Stimulated activated CD8-positive, alpha-beta memory T cell treated with anti-CD3 and anti-CD28 coated beads, Interleukin-4, amount 100 ng/mL, for 24 hours (primary cell): ENCODE measurements around the gene IPO11.
"Not testable (repeated sequence)": the region's sequence is repeated elsewhere in the genome, so short reads cannot be mapped to it uniquely, and the experiment has no call there.

Source experiments
- DNase-seq: peaks from one replicate; pipeline ENCODE4 v3.0.0-alpha.2; 2020; ENCODE audit warnings: low read depth

IPO11 gene

DNA sequence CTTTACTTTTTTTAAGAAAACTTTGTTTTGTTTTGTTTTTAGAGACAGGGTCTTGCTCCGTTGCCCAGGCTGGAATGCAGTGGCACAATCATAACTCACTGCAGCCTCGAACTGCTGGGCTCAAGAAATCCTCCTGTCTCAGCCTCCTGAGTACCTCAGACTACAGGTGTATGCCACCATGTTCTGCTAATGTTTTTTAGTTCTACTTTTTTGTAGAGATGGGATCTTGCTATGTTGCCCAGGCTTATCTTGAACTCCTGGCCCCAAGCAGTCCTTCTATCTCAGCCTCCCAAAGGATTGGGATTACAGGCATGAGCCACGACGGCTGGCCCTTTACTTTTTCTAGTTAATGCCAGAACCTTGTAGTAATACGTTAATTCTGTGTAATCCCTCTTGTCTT lies 36.0 kb downstream of the IPO11 start:
- no peak for DNase-seq

DNA sequence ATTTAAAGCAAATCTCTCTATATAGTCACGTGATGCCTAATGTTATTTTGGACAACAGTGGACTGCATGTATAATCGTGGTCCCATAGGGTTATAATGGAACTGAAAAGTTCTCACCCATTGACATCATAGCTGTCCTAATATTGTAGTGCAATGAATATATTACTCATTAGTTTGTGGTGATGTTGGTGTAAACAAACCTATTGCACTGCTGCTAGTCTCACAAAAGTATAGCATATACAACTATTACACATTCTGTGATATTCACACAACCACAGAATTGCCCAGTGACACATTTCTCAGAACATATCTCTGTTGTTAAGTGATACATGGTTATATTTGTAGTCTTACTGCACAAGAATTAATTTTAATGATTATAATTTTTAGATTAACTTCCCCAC lies 37.7 kb downstream of the IPO11 start:
- no peak for DNase-seq

DNA sequence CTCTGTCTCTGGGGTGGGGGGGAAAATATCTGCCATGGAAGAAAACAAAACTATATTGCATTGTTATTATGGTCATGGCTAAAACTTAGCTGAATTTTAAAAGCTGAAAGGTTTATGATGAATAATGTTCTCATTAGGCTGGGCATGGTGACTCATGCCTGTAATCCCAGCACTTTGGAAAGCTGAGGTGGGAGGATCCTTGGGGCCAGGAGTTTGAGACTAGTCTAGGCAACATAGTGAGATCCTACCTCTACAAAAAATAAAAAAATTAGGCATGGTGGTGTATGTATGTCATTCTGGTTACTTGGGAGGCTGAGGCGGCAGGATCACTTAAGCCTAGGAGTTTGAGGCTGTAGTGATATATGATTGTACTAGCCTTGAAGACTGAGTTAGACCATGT lies 44.5 kb downstream of the IPO11 start:
- no peak for DNase-seq

DNA sequence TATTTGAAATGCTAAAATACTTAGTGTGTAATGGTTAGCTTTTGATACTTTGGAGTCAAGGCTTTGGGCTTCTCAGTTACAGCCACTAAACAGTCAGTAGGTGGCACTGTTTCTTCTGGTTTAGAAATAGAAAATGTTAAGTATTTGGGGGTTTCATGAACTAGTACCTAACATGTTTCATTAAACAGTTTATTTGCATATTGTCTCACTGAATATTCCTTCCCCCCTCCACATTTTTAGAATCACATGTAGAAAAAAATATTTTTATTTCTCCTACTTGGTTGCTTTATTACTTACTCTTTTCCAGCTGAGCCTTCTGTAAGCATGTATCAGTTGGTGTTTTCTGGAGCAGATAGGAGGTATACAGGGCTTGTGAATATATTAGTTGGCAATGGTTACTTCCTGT lies 48.0 kb downstream of the IPO11 start:
- no peak for DNase-seq

DNA sequence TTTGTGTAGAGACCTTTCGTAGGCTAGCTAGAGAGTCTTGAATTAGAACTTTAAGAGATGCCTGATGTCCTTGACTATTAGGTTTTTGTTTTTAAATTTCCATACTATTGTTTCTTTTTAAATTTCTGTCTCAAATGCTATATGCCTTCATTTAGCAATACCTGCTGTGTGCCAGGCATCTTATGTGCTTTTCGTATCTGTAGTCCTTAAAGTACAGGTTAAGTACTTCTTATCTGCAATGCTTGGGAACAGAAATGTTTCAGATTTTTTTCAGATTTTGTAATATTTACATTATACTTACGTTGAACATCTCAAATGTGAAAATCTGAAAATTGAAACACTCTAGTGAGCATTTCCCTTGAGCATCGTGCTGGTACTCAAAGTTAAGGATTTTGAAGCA lies 49.0 kb downstream of the IPO11 start:
- no peak for DNase-seq

DNA sequence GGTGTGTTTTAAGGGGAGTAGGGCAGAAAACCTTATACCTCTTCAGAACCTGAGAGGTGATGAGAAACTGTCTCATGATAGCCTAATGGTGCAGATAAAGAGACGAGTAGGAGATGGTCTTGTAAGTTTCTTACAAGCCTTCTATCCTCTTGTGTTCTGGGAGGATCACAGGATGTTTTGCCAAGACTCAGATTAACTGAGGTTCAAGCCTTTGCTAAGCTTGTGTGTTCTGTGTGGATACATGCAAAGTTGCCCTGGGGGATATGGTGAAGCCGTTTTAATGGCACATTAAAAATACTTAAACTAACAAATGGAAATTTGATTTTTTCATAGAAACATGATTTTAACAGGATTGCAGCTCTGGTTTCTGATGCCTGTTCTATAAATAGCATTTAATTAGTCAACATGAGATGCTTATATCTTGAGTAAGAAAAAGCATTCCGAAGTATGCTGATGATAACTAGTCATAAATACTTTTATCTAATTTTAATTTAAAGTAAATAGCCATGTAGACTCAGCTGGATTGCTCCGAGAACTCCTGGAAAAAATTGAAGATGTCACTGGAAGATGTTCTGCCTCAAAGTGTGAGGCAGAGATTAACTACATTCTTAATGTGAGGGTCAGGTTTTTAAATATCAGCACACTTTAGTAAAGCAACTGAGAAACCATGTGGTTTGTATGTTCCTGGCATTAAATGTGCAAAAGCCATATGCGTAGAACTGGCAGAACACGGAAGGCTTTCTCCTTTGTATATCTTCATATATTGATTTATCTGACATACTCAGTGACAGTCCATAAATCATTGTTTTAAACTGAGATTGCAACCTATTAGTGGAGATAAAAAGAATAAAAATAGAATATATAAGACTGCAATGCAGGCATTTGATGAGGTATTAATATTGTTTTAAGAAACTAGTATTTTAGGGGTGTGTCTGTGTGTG lies 53.7 kb downstream of the IPO11 start:
- no peak for DNase-seq

DNA sequence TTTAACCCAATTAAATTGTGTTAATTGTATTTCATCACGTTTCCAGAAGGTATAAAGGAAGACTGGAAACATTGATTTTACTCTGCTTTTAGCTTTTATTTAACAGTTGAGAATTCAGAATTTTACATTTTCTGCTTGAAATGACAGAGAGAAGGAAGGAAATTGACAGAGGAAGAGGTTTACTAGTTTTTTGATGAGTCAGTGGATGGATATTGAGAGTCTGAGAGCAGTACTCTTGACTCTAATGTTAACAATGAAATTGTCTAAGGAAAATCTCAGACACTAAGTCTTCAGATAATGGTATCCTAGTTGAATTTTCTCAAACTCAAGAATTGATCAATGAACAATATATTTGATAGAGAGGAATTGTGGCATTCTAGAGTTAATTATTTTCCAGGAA lies 60.6 kb downstream of the IPO11 start:
- no peak for DNase-seq

DNA sequence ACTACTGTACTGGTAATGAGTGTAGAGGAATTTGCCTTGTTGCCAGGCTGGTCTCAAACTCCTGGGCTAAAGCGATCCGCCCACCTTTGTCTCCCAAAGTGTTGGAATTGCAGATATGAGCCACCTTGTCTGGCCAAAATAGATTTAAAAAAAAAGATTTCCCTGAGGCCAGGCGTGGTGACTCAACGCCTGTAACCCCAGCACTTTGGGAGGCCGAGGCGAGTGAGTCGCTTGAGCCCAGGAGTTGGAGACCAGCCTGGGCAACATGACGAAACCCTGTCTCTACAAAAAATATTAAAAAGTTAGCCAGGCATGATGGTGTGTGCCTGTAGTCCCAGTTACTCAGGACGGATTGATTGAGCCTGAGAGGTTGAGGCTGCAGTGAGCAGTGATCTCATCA lies 62.5 kb downstream of the IPO11 start:
- no peak for DNase-seq

DNA sequence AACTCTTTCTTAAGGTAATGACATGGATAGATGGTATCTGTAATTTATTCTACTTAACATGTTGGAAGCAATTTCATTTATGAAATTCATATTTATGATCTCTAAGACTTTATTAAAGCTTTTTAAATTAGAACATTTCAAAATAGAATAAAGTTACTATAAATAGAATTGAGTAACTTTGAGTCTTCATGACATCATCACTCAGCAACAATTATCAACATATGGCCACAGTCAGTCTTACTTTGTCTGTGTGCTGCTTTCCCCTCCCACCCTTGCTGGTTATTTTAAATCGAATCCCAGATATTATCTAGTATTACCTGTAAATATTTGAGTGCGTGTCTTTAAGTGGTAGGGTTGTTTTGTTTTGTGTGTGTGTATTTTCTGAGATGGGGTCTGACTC lies 65.2 kb downstream of the IPO11 start:
- DNase-seq = no peak

DNA sequence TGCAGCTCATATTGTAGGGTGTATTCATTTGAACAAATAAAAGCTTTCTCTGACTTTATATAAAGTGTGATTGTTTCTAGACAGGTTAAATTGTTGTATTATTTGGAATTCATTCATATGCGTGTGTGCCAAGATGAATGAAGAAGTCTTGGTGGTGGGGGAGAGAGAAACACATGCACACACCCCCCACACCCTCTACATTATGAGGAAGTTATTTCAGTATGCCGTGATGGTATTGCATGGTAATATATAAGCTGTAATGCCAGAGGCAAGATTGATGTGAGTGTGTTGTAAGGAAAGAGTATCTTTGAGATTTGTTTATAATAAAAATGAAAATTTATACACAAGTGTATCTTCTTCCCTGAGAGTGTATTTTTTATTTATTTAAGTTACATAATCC lies 71.0 kb downstream of the IPO11 start:
- no peak for DNase-seq

DNA sequence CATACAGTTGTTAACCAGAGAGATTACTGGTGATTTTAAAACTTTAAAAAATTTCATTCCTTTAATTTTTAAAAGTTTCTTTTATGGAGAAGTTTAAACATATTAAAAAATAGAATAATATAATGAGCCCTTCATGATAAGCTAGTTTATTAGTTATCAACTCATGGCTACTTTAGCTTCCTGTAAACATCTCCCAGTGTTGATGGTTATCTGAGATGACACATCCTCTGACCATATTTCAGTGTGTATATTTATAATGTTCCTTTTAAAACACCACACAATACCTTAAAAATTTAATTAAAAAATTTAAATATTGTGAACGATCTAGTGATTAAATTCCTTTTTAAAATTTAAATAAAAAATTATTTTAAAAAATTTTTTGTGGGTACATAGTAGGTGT lies 74.1 kb downstream of the IPO11 start:
- DNase-seq = no peak

DNA sequence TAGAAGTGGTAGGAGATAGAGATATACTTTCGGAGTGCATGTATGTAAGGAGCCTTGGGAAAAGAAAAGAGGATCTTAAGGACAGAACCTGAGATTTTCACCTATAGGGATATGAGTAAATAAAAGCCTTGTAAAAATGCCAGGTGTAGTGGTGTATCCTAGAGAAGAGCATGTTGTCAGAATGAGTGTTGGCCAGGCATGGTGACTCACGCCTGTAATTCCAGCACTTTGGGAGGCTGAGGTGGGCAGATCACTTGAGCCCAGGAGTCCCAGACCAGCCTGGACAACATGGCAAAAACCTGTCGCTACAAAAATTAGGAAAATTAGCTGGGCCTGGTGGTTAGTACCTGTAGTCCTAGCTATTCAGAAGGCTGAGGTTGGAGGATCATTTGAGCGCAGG lies 76.0 kb downstream of the IPO11 start:
- DNase-seq = no peak

DNA sequence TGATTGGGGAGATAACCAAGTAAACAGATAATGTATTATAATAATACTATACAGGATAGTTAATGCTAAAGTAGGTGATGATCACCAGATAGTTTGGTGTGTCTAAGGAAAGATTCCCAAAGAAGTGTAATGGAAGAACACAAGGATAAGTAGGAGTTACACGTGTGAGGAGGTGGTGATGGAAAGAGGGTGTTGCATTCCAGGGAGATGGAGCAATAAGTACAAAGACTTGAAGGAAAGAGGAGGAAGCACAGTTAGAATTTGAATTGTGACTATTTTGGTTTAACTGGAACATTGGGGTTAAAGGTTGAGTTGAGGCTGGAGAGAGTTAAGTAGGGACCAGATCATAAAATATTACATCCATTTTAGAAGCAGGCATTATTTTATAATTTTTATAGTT lies 76.9 kb downstream of the IPO11 start:
- no peak for DNase-seq

DNA sequence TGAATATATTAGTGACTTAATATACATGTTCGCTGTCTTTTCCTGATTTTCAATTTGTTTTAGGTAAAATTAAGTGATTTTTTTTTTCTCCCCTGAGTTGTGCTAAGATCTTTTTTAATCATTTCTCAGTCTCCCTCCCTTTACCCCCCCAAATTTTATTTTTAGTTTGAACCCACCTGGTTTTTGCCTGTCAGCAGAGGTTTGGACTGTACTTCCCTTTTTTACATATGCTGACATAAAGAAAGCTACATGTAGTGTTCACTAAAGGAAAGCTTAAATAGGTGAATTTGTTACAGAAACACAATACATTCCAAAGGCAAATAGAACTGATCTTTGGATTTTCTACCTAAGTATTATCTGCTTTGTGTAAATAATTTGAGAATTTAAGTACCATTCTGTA lies 82.2 kb downstream of the IPO11 start:
- no peak for DNase-seq

DNA sequence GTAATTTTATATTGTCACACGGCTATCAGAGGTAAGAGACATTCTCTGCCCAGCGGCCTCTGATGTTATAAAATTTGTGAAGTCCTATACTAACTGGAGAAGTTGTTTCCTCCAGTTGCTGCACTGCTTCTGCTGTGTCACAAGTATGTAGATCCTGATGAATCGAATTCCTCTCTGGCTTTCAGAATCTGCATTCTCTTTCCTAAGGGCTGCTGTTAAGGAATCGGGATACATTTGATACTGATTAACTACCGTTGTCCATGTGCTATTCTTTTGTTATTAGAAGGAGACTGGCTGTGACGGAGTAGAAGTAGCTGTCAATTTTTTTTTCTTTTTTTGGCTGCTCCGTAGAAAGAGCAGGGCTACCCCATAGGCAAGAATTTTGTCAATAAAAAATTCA lies 84.3 kb downstream of the IPO11 start:
- DNase-seq = no peak

DNA sequence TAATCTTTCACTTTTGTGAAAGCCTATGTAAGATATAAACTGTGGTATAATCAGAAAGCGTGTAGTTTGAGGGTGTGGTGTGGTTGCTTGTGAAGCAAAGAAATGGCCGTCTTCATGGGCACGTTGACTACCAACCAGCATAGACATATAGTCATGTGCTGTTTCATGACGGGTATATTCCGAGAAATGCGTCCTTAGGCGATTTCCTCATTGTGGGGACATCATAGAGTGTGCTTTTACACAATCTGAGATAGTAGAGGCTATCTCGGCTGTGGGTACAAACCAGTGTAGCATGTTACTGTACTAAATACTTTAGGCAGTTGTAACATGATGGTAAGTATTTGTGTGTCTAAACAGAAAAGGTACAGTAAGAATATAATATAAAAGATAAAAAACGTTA lies 86.4 kb downstream of the IPO11 start:
- no peak for DNase-seq

DNA sequence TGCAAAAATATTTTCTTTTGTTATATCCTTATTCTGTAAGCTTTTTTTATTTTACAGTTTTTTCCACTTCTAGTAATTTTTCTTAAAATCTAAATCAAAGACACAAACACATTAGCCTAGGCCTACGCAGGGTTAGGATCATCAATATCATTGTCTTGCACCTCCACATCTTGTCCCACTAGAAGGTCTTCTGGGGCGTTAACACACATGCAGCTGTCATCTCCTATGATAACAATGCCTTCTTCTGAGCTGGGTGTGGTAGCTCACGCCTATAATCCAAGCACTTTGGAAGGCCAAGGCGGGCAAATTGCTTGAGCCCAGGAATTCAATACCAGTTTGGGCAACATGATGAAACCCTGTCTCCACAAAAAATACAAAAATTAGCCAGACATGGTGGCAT lies 87.2 kb downstream of the IPO11 start:
- DNase-seq = no peak

DNA sequence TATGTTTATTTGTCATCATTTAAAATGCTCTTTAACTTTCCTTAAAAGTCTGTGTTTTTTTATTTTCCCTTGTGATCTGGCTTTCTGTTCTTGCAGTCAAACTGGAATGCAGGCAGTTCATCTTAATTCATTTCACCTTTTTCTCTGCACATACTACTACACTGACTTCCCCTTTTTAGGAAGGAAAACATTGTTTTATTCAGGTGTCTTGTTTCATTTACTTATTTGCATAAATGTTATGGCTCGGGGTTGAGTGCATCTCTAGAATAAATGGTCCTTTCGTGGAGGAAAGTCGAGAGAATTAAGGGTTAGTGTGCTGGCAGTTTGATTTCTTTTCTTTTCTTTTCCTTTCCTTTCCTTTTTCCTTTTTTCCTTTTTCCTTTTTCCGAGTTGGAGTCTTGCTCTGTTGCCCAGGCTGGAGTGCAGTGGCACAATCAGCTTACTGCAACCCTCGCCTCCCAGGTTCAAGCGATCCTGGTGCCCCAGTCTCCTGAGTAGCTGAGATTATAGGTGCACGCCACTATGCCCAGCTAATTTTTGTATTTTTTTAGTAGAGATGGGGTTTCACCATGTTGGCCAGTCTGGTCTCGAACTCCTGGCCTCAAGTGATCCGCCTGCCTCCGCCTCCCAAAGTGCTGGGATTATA lies 90.0 kb downstream of the IPO11 start:
- no peak for DNase-seq

DNA sequence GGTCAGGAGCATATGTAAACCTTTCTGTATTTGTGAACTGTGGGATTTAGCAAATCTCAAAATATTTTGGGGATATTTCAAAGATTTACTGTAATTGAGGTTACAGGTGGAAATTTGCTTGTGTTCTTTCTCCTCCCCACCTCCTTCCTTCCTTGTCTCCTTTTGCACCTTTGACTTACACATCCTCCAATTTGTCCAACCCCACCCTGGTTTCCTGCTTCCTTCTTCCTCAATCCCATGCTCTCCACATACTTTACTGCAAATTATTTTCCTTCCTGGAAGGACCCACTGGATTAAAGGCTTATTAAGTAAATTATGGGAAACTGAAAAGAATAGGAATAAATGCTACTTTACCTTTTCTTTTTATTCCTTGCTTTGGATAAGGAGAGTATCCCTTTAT lies 91.6 kb downstream of the IPO11 start:
- no peak for DNase-seq

DNA sequence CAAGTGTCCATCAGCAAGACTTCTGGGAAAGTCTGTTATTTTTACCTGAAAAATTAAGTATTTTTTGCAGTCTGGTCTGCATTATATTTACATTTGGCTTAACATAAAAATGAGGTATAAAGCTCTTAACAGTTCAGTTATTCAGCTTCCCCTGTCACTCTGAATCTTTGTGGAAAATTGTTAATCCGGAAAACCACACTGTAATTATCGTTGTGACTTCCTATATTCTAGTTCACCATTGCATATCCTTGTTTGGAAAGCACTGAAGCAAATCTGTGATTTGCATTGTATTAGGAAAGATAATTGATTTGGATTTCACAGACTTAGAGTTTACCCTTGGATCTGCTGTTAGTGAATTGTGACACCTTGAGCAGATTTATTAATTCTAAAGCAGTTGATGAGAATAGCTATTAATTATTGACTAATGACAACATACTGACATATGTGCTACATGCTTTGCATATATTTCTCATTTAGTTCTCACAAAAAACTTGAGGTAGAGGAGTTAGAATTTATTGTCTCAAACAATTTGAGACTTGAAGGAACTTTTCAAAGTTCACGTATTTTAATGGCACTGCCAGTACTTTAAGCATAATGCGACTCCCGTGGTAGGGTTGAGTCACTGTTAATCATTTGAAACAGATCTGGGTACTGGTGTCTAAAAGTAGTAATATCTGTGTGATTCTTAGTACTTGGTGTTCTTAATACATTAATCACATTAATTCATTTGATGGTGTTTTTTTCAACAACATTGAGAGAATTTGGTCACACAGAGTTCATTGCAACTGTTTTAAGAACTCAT lies 94.3 kb downstream of the IPO11 start:
- no peak for DNase-seq

DNA sequence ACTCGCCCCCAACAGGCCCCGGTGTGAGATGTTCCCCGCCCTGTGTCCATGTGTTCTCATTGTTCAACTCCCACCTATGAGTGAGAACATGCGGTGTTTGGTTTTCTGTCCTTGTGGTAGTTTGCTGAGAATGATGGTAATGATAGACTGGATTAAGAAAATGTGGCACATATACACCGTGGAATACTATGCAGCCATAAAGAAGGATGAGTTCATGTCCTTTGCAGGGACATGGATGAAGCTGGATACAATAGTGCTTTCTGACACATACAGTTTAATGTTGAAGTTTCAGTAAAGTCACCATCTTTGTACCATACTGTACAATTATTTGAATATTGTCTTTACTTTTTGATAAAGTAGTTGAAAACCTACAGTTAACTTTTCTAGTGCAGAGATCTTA lies 96.2 kb downstream of the IPO11 start:
- not testable (repeated sequence) for DNase-seq

DNA sequence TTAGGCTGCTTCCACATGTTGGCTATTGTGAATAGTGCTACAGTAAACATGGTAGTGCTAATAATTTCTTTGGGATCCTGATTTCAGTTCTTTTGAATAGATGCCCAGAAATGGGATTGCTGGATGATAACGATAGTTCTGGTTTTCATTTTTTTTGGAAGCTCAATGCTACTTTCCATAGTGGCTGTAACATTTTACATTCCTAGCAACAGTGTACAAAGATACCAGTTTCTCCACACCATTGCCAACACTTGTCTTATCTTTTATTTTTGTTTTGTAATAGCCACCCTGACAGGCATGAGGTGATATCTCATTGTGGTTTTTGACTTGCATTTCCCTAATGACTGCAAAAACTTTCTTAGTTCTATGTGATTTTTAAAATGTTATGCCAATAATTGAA lies 97.2 kb downstream of the IPO11 start:
- DNase-seq = no peak

DNA sequence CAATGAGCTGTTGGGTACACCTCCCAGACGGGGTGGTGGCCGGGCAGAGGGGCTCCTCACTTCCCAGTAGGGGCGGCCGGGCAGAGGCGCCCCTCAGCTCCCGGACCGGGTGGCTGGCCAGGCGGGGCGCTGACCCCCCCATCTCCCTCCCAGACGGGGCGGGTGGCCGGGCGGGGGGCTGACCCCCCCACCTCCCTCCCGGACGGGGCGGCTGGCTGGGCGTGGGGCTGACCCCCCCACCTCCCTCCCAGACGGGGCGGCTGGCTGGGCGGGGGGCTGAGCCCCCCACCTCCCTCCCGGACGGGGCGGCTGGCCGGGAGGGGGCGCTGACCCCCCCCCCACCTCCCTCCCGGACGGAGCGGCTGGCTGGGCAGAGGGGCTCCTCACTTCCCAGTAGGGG lies 100.5 kb downstream of the IPO11 start:
- DNase-seq = not testable (repeated sequence)
